ENCODE data around the gene GNA12. TPM values are rescaled to one million over a fixed set of nuclear protein-coding genes. Genes with fewer than 3 reads are reported as not detected.

Gene GNA12
- total RNA-seq, result 10 to 100 TPM; 12.6 to 20.2 (median 19.5) TPM
- total RNA-seq (2013), result 10.4 TPM

GRCh38 chr7:2844153-2845033 lies at the start of gene GNA12:
TSS of gene GNA12 (minus strand) at chr7:2844308. CDS start at chr7:2844161, 147 bp downstream.
- Histone ChIP-seq H3K9me3 (ENCODE audit: control insufficient read depth, insufficient read depth, low read length) (no peaks in the 10 kb centered on the region), H3K36me3 (ENCODE audit: control insufficient read depth, insufficient read depth, low read length) (no peaks in the 10 kb centered on the region), H3K27ac (ENCODE audit: low read length) (peak within 1 kb of the TSS; percentile 26), H3K27me3 (ENCODE audit: control insufficient read depth, insufficient read depth, low read length) (no peaks in the 10 kb centered on the region), H3K4me1 (ENCODE audit: control insufficient read depth, insufficient read depth, low read length) (peaks cover 15% of the 10 kb centered on the region), H3K4me3 (ENCODE audit: low read length) (peak within 1 kb of the TSS; percentile 50)
- H3K4me3 Mint-ChIP-seq, result peak within 1 kb of the TSS; percentile 87
- WGBS (ENCODE audit: insufficient coverage), result under 1% methylated on average over 78 of the region's 79 CpGs
- TF ChIP-seq CTCF (IDR thresholded peaks at IDR 0.05), result no peak
- H3K27me3 Mint-ChIP-seq (ENCODE audit: low read depth in 2 of 2), result no peaks in the 10 kb centered on the region
- H3K27ac Mint-ChIP-seq, result peak within 1 kb of the TSS; percentile 54 to 78
- intact Hi-C loops (cut with micrococcal nuclease), result loop anchor here (2.0 kb wide), 1 partner anchor 146 kb away; no protein-coding TSS in a partner anchor
- no peaks in the 10 kb centered on the region for H3K36me3 Mint-ChIP-seq
- DNase-seq, result peak; percentile 98 to 99
- peak; percentile 92 to 97 (median 93) for ATAC-seq
- H3K9me3 Mint-ChIP-seq, result no peaks in the 10 kb centered on the region
- H3K4me1 Mint-ChIP-seq, result peaks cover 13 to 30% of the 10 kb centered on the region in 2 donors

- peaks cover 14 to 20% of the 10 kb centered on the region in 2 donors for H3K4me1 Mint-ChIP-seq
- Histone ChIP-seq H3K27ac (ENCODE audit: low read length) (peak overlapping the region; percentile 22), H3K36me3 (ENCODE audit: control insufficient read depth, insufficient read depth, low read length) (no peaks in the 10 kb centered on the region), H3K9me3 (ENCODE audit: control insufficient read depth, insufficient read depth, low read length) (peaks cover 1% of the 10 kb centered on the region), H3K4me3 (ENCODE audit: low read length) (no peak overlapping the region), H3K27me3 (ENCODE audit: control insufficient read depth, insufficient read depth, low read length) (no peaks in the 10 kb centered on the region), H3K4me1 (ENCODE audit: control insufficient read depth, insufficient read depth, low read length) (peaks cover 31% of the 10 kb centered on the region)
- 52% methylated on average over 9 of the region's 9 CpGs for WGBS (ENCODE audit: insufficient coverage)
- H3K4me3 Mint-ChIP-seq, result peak overlapping the region; percentile 91
- intact Hi-C loops (cut with micrococcal nuclease), result no loop called here
- no peaks in the 10 kb centered on the region for H3K9me3 Mint-ChIP-seq
- no peaks in the 10 kb centered on the region for H3K36me3 Mint-ChIP-seq
- H3K27ac Mint-ChIP-seq, result peak overlapping the region in 1 of 2 donors; percentile 85
- ATAC-seq (peak; percentile 31 to 66 (median 47)), DNase-seq (peak in 1 of 2 donors; percentile 27)
- no peak for TF ChIP-seq CTCF (IDR thresholded peaks at IDR 0.05)
- no peaks in the 10 kb centered on the region for H3K27me3 Mint-ChIP-seq (ENCODE audit: low read depth in 2 of 2)
Measured at GRCh38 chr7:2893411-2893861, 49.3 kb upstream of the GNA12 start.

- peaks cover 14 to 20% of the 10 kb centered on the region in 2 donors for H3K4me1 Mint-ChIP-seq
- no peaks in the 10 kb centered on the region for H3K9me3 ChIP-seq (ENCODE audit: control insufficient read depth, insufficient read depth, low read length)
- H3K4me1 ChIP-seq (ENCODE audit: control insufficient read depth, insufficient read depth, low read length), result peaks cover 31% of the 10 kb centered on the region
- peak overlapping the region in 1 of 2 donors; percentile 8 for H3K27ac Mint-ChIP-seq
- no peaks in the 10 kb centered on the region for H3K27me3 Mint-ChIP-seq (ENCODE audit: low read depth in 2 of 2)
- ATAC-seq, result no peak
- 79% methylated on average over 8 of the region's 8 CpGs for WGBS (ENCODE audit: insufficient coverage)
- H3K9me3 Mint-ChIP-seq, result no peaks in the 10 kb centered on the region
- intact Hi-C loops (cut with micrococcal nuclease), result no loop called here
- no peak overlapping the region for H3K27ac ChIP-seq (ENCODE audit: low read length)
- no peak for DNase-seq
- no peak overlapping the region for H3K4me3 ChIP-seq (ENCODE audit: low read length)
- H3K4me3 Mint-ChIP-seq, result peak overlapping the region; percentile 47
- no peaks in the 10 kb centered on the region for H3K27me3 ChIP-seq (ENCODE audit: control insufficient read depth, insufficient read depth, low read length)
- H3K36me3 ChIP-seq (ENCODE audit: control insufficient read depth, insufficient read depth, low read length), result no peaks in the 10 kb centered on the region
- no peaks in the 10 kb centered on the region for H3K36me3 Mint-ChIP-seq
- TF ChIP-seq CTCF (IDR thresholded peaks at IDR 0.05), result no peak
Measured at GRCh38 chr7:2892549-2892948, 48.4 kb upstream of the GNA12 start.

Measured in natural killer cell (primary cell).